NCI-H345 treated with DMSO at 0.1 percent for 48 hours (cell line): ENCODE results near the gene PDE7B.

ENCODE experiments used
- DNase-seq: peaks from one replicate; lab custom pipeline; 2025; ENCODE audit not compliant: unreplicated experiment; lab: John Stamatoyannopoulos, UW

PDE7B gene

DNA sequence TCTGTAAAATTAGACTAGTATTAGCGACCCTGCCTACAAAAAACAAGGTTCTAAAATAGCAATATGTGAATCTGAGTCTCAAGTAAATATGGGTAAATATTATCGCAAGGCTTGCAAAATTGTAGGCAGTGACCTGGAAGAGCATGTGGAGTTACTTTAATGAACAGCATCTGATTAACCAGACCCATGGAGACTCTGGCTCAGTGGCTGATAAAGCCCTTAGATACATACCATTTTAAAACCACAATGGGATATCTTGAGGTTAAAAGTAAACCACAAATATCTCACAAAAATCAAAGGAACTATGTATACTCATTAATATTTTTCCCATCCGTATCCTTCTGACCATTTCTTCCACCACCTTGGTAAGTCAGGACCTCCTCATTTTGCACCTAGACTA is 211.6 kb downstream of the PDE7B start:
- DNase-seq = no peak

DNA sequence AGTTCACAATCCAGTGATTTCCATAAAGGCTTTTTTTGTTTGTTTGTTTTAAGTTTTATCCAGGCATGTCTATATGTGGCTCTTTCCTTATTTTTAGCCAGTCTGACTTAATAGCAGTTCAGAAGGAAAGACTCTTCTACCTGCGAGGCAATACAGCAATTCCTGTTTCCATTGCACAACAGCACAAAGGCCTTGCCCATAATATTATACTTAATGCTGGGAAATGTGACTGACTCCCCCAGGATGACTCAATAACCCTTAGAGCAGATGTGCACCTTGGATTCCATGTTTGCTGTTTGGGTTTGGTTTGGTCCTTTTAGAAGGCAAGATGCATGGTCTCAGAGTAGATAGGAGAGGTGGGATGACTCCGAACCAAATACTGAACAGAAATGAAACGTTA is 214.5 kb downstream of the PDE7B start:
- DNase-seq = no peak

DNA sequence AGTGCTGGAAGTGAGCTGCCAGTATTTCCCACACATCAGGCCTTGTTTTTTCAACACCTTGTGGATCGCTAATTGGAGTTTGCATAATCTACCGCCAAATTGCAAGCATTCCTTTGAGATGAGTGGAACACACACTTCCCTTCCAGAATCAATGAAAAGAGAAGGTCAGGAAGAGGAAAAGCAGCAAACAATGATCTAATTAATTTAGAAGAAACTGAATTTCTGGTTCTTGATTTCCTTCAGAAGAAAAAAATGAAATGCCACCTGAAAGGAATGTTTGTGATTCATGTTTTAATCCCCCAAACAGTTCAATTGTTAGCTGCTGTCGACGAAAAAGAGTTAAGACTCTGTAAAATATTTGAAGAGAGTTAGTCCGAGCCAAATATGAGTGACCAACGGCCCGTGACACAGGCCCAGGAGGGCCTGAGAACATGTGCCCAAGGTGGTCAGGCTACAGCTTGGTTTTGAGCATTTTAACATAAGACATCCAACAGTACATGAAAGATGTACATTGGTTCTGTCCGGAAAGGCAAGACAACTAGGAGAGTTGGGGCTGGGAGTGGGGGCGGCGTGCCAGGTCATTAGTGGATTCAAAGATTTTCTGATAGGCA is 216.3 kb downstream of the PDE7B start:
- no peak for DNase-seq

DNA sequence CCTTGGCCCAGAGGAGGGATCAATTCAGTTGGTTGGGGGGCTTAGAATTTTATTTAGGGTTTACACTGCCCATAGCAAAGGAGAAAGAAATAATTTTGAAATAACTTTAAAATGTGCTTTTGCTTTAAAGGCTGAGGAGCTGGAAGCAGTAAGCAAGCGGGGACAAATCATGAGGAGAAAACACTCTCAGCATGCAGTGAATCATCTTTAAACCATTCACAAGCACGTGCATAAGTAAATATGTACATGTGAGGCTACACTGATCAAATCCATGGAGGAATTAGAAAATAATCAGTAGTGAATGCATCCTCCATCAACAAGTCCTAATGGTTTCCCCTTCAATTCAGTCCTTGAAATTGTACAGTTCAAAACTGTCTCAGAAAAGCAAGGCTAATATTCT is 217.6 kb downstream of the PDE7B start:
- DNase-seq = no peak

DNA sequence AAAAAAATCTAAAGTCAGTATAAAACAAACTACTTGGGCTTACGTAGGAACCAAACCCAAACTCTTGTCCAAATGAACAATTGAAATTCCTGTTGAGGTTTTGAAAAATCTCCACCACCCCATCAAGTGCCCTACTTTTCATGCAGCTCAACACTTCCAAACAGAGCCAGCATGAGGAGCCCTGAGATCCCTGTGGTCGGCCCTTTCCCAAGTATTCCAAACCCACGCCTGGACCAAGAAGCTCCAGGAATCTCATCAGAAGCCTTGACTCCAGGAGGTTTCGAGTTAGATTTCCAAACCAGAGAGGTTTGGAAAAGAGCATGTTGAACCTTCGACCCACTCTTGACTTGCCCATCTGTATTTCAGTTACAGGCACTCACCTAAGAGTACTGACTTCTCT is 219.3 kb downstream of the PDE7B start:
- DNase-seq = no peak

DNA sequence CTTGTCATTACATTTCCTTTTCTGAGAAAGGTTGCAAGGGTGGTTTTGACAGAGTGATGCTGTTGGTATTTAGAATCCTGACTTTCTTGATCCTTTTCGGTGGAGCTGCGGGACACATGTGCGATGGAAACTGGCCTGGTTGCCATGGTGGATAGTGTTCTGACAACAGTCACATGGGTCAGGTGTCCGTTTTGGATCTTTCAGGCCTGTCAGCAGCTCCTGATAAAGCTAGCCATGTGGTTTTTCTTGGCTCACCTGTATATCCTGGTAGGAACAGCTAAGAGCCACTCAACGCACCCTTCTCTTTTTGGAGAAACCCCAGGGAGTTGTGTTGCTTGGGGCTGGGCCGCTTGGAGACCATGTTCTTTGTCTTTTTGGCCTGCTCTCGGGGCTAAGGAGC is 221.2 kb downstream of the PDE7B start:
- no peak for DNase-seq

DNA sequence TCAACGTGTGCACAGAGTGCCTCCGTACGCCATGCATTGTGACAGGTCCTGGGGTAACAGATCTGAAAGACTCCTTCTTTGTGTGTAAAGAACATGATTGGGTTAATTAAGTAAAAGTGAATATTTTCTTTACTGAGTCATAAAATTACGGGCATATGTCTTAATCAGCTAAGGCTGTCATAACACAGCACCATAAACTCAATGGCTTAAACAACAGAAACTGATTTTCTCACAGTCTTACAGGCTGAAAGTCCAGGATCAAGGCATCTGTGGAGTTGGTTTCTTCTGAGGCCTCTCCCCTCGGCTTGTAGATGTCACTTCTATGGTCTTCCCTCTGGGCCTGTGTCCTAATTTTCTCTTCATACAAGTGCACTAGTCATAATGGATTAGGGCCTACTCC is 221.7 kb downstream of the PDE7B start:
- DNase-seq = no peak

DNA sequence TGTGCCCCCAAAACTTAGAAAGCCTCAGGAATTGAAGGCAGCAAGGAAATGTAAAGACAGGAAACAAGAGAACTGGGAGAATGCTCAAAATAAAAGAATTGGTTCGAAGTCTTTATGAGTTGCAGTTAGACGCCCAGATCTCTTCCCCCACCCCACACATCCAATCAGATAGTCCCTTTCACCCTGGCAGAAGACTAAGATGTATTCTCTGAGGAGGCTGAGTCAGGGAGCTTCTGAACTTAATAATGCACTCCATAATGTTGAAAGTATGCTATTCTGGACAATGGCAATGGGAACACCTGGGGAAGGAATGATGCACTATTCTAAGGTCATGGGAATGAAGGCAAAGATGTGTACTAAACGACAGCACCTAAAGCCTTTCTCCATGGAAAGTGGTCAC is 225.0 kb downstream of the PDE7B start:
- no peak for DNase-seq

DNA sequence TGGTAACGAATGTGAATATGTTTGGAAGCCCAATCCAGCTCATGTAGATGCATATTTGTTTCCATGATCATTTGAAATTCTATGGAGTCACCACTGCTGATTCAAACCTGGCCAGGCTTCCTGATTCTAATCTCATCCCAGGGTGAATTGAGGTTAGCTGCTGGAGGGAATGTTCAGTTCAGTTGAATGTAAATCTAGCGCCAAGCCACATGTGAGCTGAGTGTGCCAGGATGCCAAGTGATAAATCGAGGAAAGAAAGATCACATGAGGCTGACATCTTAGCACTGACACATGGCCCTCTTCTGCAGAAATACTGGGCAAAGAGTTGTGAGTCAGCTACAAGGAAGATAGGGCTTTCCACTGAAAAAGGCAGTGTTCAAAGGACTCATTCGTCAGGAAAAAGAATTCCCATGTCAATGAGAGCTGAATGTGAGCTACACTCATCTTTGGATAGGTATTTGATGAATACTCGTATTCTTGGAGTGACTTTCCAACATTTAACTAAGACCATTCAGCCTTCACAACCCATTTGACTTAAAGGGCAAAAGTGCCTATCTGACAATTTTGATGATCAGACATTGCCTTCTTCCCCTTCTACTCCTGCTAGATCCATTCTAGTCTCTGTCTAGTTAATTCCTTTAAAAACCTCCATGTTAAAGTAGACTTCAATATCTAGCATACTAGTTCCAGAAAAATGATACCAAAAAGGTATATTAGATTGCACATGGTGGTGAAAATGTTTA is 226.5 kb downstream of the PDE7B start:
- no peak for DNase-seq

DNA sequence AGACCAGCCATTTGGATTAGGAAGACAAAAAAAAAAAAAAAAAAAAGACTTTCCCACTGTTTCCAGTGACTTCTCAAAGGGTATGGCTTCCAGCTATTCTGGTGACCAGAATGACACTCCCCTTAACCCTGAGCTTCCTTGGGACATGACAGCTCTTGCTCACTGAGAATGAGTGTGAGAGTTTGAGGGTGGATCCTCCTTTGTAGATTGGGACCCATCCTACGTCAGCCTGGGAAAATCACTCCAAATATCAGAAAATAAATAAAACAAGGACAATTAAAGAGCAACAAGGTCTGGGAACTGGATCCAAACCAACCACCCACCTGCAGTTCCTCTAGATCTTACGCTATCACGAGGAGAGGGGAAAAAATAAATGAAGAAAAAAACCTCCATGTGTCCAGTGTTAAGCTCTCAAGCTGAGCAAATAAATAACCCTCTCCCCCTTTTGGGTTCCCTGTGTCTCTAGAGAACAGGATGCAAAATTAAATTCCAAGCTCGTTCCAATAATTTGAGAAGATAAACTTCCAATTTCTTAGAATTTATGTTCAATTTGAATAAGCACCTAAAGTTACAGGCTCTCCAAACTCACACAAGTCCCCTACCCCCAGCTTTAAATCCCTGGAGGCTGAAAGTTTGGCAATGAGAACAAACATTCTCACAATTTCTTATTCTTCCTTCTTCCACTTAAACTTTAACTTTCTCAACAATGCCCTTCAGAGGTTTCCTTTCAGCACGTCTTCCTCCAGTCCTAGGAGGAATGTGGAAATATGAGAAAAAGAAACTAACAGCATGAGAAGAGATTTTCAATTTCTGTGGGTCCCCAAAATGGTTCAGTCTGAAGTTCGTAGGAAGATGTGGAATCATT is 228.4 kb downstream of the PDE7B start:
- DNase-seq = no peak

DNA sequence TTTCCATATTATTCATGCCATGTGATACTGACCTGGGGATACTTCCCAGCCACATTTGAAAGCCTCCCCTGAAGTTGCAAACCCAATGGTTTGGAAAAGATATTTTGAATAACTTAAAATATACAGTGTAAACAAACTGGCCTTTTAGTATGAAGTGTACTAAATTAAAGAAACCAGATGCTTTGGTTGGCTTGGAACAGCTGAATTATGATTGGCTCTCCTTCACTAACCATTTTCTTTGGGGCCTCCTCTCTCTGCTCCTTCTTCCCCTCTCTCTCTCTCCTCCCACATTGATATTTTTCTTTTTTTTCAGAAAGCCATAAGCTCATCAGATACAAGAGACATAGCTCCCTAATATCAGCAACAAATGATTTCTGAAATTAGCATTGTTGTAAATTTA is 232.0 kb downstream of the PDE7B start:
- DNase-seq = no peak

DNA sequence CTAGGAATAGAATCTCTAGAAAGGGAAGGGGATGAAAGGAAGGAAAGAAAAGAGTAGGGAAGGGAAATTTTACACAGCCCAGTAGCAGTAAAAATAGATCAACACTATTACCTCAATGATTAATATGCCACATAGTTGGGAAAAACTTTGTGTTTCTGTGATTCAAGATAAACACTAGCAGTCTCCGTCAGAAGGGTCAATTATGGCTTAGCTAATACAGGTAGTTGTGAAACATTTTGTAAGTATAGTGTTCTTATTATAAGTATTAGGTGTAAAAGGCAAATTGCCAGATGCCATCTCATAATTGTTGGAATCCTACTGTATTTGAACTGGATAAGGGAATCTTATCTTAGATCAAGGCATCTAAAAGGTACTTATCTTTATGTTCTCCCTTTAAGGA is 232.9 kb downstream of the PDE7B start:
- DNase-seq = no peak

DNA sequence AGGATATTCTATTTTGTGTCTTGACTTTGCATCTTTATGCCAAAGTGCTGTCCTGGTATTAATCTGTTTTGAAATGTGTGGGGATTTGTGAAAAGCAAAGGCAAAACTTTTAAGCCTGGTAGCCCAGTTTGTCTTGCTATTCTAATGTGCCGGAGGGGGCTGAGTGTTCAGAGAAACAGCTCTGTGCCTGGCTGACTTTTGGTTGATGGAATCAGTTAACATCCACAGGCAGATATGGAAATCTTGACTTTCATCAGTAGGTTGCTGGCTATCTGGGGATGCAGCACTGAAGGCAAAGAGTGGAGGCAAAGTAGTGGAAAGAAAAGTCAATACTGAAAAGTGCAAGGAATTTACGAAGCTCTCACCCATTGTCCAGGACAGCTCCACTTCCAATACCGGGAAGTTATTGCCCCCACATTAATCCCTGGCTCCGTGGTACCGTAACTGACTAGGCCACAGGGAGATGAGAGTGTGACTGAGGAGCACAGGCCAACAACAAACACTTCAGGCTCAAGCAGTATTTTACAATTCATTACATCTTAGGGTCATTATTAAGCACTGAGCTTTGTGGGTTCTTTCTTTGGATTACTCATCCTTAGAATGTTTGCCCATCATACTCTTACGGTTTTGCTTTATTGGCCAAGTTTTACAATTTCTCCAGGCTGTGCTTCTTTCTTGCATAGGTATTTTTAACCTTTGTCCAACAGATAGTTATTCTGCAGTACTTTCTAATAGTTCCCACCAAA is 234.0 kb downstream of the PDE7B start:
- DNase-seq = no peak

DNA sequence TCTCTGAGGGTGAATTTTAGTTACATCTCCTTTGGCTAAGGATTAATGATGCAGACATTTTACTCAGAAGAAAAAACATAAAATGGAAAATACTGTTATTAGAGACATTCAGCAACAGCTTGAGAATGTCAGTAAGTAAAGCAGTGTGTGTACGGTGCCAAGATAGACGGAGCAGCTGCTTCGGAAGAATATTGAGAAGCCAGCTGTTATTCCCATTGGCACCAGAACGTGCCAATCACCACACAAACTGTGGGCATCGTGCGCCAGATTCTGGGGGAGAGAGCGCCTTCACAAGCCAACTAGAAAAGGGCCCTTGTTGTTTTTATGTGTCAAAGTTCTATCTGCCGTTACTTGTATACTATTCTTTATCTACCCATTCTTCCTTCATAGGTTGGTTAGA is 235.2 kb downstream of the PDE7B start:
- DNase-seq = no peak

DNA sequence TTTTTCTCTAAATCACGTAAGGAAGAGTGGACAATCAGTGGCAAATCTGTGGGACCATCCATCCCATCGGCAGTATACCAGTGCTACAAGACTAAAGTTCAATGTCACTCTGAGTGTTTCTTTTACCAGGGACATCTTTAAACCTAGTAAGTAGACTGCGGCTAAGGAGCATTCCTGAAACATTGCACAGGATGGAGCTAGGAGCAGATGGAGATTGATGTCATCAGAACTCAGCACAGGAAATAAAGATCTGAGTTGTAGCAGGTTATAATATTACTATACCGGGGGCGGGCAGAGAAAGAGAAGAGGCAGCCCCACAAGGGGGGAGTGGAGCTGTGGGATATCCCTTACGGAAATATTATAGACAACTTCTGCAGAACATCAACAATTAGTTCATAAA is 236.5 kb downstream of the PDE7B start:
- DNase-seq = no peak

DNA sequence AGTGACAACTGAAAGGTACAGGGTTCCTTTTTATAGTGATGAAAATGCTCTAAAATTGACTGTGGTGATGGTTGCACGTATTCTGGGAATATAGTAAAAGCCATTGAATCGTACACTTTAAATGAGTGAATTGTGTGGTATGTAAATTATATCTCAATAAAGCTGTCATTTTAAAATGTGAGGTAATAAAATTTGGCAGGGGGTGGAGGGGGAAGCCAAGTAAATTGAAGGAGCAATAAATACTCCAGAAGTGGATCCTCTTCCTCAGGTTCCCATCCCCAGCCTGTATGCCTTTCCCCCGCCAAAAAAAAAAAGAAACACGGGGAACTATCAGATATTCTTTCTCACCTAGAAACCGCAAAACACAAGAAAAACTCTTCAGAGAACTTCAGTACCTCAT is 237.2 kb downstream of the PDE7B start:
- DNase-seq = no peak

DNA sequence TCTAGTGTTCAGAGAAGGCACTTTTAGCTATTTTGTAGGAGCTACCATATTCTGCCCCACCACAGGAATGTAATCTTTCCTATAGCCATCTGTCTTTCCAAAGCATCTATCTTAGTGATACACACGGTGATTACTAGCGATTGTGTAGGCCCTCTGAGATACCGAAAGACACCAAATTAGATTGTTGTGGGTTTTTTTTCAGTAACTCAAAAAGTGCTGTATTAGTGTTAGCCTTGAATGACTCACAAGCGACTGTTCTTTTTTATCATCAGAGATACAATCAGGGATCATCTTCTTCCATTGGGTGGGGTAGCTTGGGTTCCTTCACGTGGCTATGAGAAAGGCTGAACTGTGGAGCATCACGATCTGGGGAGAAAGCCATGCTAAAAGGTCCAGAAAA is 238.4 kb downstream of the PDE7B start:
- DNase-seq = no peak

DNA sequence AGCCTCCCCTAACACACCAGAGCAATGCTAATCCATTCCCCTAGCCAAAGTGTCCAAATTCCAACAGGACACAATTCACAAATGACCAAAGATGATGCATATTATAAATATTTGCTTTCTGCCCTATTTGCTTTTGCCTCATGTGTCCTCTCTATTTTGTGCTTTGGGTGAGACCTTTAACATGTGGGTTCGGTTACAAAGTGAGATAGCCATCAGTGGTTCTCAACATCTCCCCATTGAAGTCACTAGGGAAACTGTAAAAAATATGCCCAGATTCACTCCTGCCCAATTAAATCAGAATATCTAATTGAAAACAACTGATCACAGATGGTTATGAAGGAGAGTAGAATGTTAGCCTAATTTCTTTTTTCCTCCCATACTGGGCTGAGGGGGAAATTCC is 239.4 kb downstream of the PDE7B start:
- DNase-seq = no peak

DNA sequence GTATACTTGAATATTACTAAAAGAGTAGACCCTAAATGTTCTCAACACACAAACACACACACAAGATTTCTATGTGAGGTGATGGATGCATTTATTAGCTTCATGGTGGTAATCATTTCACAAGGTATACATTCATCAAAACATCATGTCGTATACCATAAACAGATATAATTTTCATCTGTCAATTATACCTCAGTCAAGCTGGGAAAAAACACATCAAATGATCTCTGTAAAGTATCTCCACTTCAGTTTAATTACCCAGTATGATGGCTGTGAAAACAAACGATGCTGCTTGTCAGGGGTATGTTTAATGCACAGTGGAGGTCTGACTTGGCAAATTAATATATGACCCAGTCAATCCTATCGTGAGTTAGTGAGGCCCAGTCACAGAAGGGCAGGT is 241.4 kb downstream of the PDE7B start:
- no peak for DNase-seq

DNA sequence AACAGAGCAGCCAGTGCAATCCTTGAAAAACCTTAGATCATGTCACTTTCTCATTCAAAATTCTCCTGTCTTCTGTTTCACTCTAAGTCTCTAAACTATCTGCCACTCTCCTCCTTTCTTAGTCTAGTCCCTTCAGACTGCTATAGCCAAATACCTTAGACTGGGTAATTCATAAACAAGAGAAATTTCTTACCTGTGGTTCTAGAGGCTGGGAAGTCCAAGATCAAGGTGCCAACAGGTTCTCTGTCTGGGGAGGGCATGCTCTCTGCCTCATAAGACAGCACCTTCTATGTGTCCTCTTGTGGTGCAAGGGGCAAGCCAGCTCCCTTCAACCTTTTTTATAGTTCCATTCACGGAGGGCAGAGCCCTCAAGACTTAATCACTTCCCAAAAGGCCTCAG is 242.3 kb downstream of the PDE7B start:
- no peak for DNase-seq

DNA sequence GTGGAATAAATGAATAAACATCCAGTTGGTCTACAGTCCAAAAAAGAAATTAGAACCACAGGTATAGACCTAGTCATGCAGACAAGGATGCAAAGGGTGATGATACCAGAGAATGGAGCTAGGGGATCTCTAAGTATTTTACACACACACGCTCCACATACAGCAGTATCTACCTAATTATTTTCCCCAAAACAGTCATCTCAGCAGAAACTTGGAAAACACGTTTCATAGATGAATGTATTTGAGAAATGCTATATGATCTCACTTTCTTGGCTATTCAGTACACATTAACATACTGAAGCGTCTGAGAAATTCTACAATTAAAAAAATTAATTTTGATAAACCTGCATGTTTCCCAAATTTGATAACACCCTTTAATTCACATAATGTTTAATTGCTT is 243.3 kb downstream of the PDE7B start:
- no peak for DNase-seq

DNA sequence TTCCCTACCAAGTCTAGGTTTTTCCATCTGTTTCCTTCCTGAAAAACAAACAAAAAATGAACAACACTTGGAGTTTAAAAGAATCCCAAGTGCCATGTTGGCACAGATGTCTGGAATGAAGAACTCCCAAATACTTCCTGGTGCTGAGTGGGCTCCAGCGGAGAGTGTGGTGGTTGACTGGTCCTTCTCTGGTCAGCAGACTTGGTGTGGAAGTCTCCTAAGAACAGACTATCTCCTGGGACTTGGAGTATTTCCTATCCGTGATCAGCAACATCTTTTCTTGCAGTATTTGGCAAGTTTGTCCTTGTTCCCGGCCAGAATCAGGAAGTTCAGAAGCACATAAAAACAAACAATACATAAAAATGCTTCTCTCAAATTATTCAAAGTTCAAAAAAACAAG is 244.5 kb downstream of the PDE7B start:
- no peak for DNase-seq
